Mesendoderm (in vitro differentiated cells): Measurements from ENCODE around the gene BABAM2.

Source experiments
- DNase-seq: peaks from one replicate; pipeline ENCODE4 v3.0.0; 2013
- H2AK5ac ChIP-seq: 2 replicates; pipeline ENCODE4 v1.6.1; 2013; ENCODE audit warnings: low read length, inconsistent platforms
- H2BK120ac ChIP-seq: 2 replicates; pipeline ENCODE4 v1.6.1; 2013; ENCODE audit warnings: low read depth, mild to moderate bottlenecking, low read length, moderate library complexity, mixed read lengths
- H2BK15ac ChIP-seq: replicated peaks from 2 replicates; pipeline ENCODE4 v1.6.1; 2013; ENCODE audit warnings: low read depth, mild to moderate bottlenecking, moderate library complexity
- H2BK5ac ChIP-seq: 2 replicates; pipeline ENCODE4 v1.6.1; 2013; ENCODE audit warnings: low read length, inconsistent platforms
- H3K18ac ChIP-seq: 2 replicates; pipeline ENCODE4 v1.6.1; 2013; ENCODE audit warnings: mild to moderate bottlenecking, low read length, mixed read lengths
- H3K23ac ChIP-seq: one replicate; pipeline ENCODE4 v1.6.1; 2013; ENCODE audit warnings: low read length
- H3K27ac ChIP-seq: 2 replicates; pipeline ENCODE4 v1.5.1; 2013; ENCODE audit warnings: low read depth, mild to moderate bottlenecking, inconsistent platforms, low read length, moderate library complexity
- H3K27me3 ChIP-seq: 2 replicates; pipeline ENCODE4 v1.6.1; 2013; ENCODE audit warnings: low read length, control low read depth, mild to moderate bottlenecking, inconsistent platforms; ENCODE audit not compliant: insufficient read depth, poor library complexity
- H3K36me3 ChIP-seq: 2 replicates; pipeline ENCODE4 v1.6.1; 2013; ENCODE audit warnings: low read length, inconsistent platforms; ENCODE audit not compliant: control insufficient read depth, insufficient read depth
- H3K4ac ChIP-seq: one replicate; pipeline ENCODE4 v1.6.1; 2013; ENCODE audit warnings: low read depth, mild to moderate bottlenecking, low read length, moderate library complexity
- H3K4me1 ChIP-seq: 2 replicates; pipeline ENCODE4 v1.6.1; 2013; ENCODE audit warnings: low read depth, low read length, inconsistent platforms; ENCODE audit not compliant: control insufficient read depth
- H3K4me2 ChIP-seq: 2 replicates; pipeline ENCODE4 v1.6.1; 2013; ENCODE audit warnings: low read length
- H3K4me3 ChIP-seq: 2 replicates; pipeline ENCODE4 v1.5.1; 2013; ENCODE audit warnings: mild to moderate bottlenecking, low read length
- H3K56ac ChIP-seq: one replicate; pipeline ENCODE4 v1.6.1; 2013; ENCODE audit warnings: low read length
- H3K79me1 ChIP-seq: 2 replicates; pipeline ENCODE4 v1.6.1; 2013; ENCODE audit warnings: low read length, inconsistent platforms
- H3K79me2 ChIP-seq: 2 replicates; pipeline ENCODE4 v1.6.1; 2013; ENCODE audit warnings: mild to moderate bottlenecking, low read length; ENCODE audit not compliant: control insufficient read depth, insufficient read depth
- H3K9ac ChIP-seq: 2 replicates; pipeline ENCODE4 v1.6.1; 2013; ENCODE audit warnings: low read length, inconsistent platforms
- H4K5ac ChIP-seq: one replicate; pipeline ENCODE4 v1.6.1; 2013; ENCODE audit warnings: low read length
- H4K8ac ChIP-seq: one replicate; pipeline ENCODE4 v1.6.1; 2013; ENCODE audit warnings: low read depth, mild to moderate bottlenecking, control low read depth, low read length, moderate library complexity
- WGBS: extraction: QIAGEN DNeasy Blood & Tissue Kit; methylation state at CpG from one replicate; pipeline ENCODE4 v1.1.7; 2013; ENCODE audit warnings: low lambda C conversion rate, missing lambda C conversion rate; ENCODE audit not compliant: insufficient coverage; ENCODE audit errors: extremely low coverage; 5-methylcytosine and 5-hydroxymethylcytosine counted together

BABAM2 gene

GRCh38 chr2:27904405-27904665 lies 13.8 kb downstream of the BABAM2 start:
- no peak overlapping the region for H3K27ac ChIP-seq
- no peaks in the 10 kb centered on the region for H3K27me3 ChIP-seq
- H3K23ac ChIP-seq: no peak overlapping the region
- H2BK5ac ChIP-seq: no peak overlapping the region
- no peaks in the 10 kb centered on the region for H3K79me1 ChIP-seq
- no peak overlapping the region for H4K8ac ChIP-seq
- no peak overlapping the region for H2BK120ac ChIP-seq
- H3K4me1 ChIP-seq: no peaks in the 10 kb centered on the region
- H3K9ac ChIP-seq: no peak overlapping the region
- no peaks in the 10 kb centered on the region for H3K36me3 ChIP-seq
- H3K56ac ChIP-seq: no peak overlapping the region
- no peak overlapping the region for H4K5ac ChIP-seq
- no peak overlapping the region for H3K4me2 ChIP-seq
- no peak overlapping the region for H3K4me3 ChIP-seq
- no peaks in the 10 kb centered on the region for H3K79me2 ChIP-seq
- no peak for DNase-seq
- no peak overlapping the region for H2AK5ac ChIP-seq
- no peak overlapping the region for H2BK15ac ChIP-seq
- H3K18ac ChIP-seq: no peak overlapping the region
- no peak overlapping the region for H3K4ac ChIP-seq
- no CpG with 5 or more reads among the region's 1 CpG for WGBS

DNA sequence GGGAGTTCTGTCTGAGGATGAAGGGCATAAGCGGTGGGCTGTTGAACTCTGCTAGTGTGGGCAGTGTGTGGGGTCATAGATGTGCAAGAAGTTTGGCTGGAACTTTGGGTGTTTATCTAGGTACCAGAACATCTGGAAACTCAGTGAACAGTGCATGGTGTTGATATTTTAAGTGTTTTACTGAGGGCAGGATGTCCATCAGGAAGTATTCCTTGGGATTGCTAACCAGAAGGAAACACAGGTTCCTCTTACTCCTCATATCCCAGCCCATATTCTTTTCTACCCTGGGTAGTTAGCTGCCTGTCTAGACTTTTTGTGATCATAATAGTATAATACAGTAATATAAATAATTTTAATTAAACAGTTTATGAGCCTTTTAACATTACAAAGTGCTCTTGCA lies 15.5 kb downstream of the BABAM2 start:
- no CpG with 5 or more reads among the region's 1 CpG for WGBS
- Histone ChIP-seq H4K5ac (no peak overlapping the region), H2AK5ac (no peak overlapping the region), H3K79me1 (no peaks in the 10 kb centered on the region), H2BK15ac (no peak overlapping the region), H3K4me1 (no peaks in the 10 kb centered on the region), H2BK5ac (no peak overlapping the region), H4K8ac (no peak overlapping the region), H3K56ac (no peak overlapping the region), H2BK120ac (no peak overlapping the region), H3K27ac (no peak overlapping the region), H3K23ac (no peak overlapping the region), H3K4me3 (no peak overlapping the region), H3K18ac (no peak overlapping the region), H3K27me3 (no peaks in the 10 kb centered on the region), H3K4ac (no peak overlapping the region), H3K9ac (no peak overlapping the region), H3K36me3 (no peaks in the 10 kb centered on the region), H3K79me2 (no peaks in the 10 kb centered on the region), H3K4me2 (no peak overlapping the region)
- DNase-seq: no peak

DNA sequence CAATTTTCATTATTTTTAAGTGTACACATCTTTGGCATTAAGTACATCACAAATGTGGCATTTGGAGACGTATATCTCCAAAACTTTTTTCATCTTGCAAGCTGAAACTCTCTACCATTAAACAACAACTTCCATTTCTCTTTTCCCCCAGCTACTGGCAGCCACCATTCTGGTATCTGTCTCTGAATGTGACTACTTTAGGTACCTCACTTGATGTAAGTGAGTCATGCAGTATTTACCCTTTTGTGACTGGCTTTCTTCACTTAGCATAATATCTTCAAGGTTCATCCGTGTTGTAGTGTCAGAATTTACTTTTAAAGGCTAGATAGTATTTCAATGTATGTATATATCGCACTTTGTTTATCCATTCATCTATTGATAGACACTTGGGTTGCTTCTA lies 17.0 kb downstream of the BABAM2 start:
- no peaks in the 10 kb centered on the region for H3K79me1 ChIP-seq
- no peak overlapping the region for H4K5ac ChIP-seq
- no peak overlapping the region for H3K23ac ChIP-seq
- H3K4me1 ChIP-seq: no peaks in the 10 kb centered on the region
- H3K36me3 ChIP-seq: no peaks in the 10 kb centered on the region
- H3K4ac ChIP-seq: no peak overlapping the region
- H2BK5ac ChIP-seq: no peak overlapping the region
- no peak overlapping the region for H3K56ac ChIP-seq
- no peak overlapping the region for H3K9ac ChIP-seq
- no CpG with 5 or more reads among the region's 3 CpGs for WGBS
- H3K27me3 ChIP-seq: no peaks in the 10 kb centered on the region
- no peak overlapping the region for H2BK15ac ChIP-seq
- no peak overlapping the region for H3K4me3 ChIP-seq
- H3K79me2 ChIP-seq: no peaks in the 10 kb centered on the region
- no peak overlapping the region for H4K8ac ChIP-seq
- no peak overlapping the region for H3K27ac ChIP-seq
- no peak for DNase-seq
- H3K4me2 ChIP-seq: no peak overlapping the region
- H3K18ac ChIP-seq: no peak overlapping the region
- H2BK120ac ChIP-seq: no peak overlapping the region
- no peak overlapping the region for H2AK5ac ChIP-seq

GRCh38 chr2:27909901-27910300 lies 19.4 kb downstream of the BABAM2 start:
- no peak overlapping the region for H2BK120ac ChIP-seq
- H3K56ac ChIP-seq: no peak overlapping the region
- no peaks in the 10 kb centered on the region for H3K27me3 ChIP-seq
- DNase-seq: no peak
- H4K5ac ChIP-seq: no peak overlapping the region
- no peak overlapping the region for H3K4me2 ChIP-seq
- no peak overlapping the region for H3K18ac ChIP-seq
- no CpG with 5 or more reads among the region's 2 CpGs for WGBS
- H3K79me2 ChIP-seq: no peaks in the 10 kb centered on the region
- no peak overlapping the region for H3K4me3 ChIP-seq
- no peak overlapping the region for H3K9ac ChIP-seq
- no peak overlapping the region for H4K8ac ChIP-seq
- no peak overlapping the region for H3K4ac ChIP-seq
- H3K23ac ChIP-seq: no peak overlapping the region
- H3K27ac ChIP-seq: no peak overlapping the region
- H2AK5ac ChIP-seq: no peak overlapping the region
- H3K4me1 ChIP-seq: no peaks in the 10 kb centered on the region
- no peak overlapping the region for H2BK5ac ChIP-seq
- no peaks in the 10 kb centered on the region for H3K79me1 ChIP-seq
- H2BK15ac ChIP-seq: no peak overlapping the region
- no peaks in the 10 kb centered on the region for H3K36me3 ChIP-seq

GRCh38 chr2:27911458-27912210 lies 21.1 kb downstream of the BABAM2 start:
- Histone ChIP-seq H3K4me3 (no peak overlapping the region), H3K36me3 (no peaks in the 10 kb centered on the region), H2BK5ac (no peak overlapping the region), H3K4me1 (no peaks in the 10 kb centered on the region), H3K9ac (no peak overlapping the region), H4K5ac (no peak overlapping the region), H3K79me2 (no peaks in the 10 kb centered on the region), H2BK15ac (no peak overlapping the region), H3K4me2 (no peak overlapping the region), H3K4ac (no peak overlapping the region), H2AK5ac (no peak overlapping the region), H3K18ac (no peak overlapping the region), H4K8ac (no peak overlapping the region), H2BK120ac (no peak overlapping the region), H3K27me3 (no peaks in the 10 kb centered on the region), H3K79me1 (no peaks in the 10 kb centered on the region), H3K23ac (no peak overlapping the region), H3K56ac (no peak overlapping the region), H3K27ac (no peak overlapping the region)
- no peak for DNase-seq
- no CpG with 5 or more reads among the region's 2 CpGs for WGBS

DNA sequence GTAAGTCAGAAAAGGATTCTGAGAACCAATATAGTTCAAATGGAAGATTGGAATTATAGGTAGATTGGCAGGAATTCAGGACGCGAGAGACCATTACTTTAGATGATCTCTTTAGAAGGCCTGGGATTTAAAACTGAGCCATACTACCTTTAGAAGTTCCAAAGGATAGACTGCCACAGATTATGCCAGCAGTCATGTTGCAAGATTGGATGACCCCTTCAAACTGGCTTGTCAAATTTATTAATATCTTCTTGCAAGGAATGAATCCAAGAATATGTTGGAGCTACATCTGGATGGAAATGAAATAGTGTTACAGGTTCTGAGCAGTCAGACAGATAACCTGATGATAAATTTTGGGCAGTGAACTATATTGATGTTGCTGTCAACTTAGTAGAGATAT lies 22.0 kb downstream of the BABAM2 start:
- WGBS: no CpG with 5 or more reads among the region's 2 CpGs
- H3K4ac ChIP-seq: no peak overlapping the region
- H2BK15ac ChIP-seq: no peak overlapping the region
- DNase-seq: no peak
- H3K27me3 ChIP-seq: no peaks in the 10 kb centered on the region
- H3K27ac ChIP-seq: no peak overlapping the region
- no peak overlapping the region for H3K23ac ChIP-seq
- H3K36me3 ChIP-seq: no peaks in the 10 kb centered on the region
- no peak overlapping the region for H3K4me2 ChIP-seq
- no peaks in the 10 kb centered on the region for H3K79me2 ChIP-seq
- no peak overlapping the region for H4K5ac ChIP-seq
- H4K8ac ChIP-seq: no peak overlapping the region
- no peaks in the 10 kb centered on the region for H3K79me1 ChIP-seq
- H2BK120ac ChIP-seq: no peak overlapping the region
- no peak overlapping the region for H2BK5ac ChIP-seq
- H3K56ac ChIP-seq: no peak overlapping the region
- no peak overlapping the region for H3K9ac ChIP-seq
- no peak overlapping the region for H3K18ac ChIP-seq
- H2AK5ac ChIP-seq: no peak overlapping the region
- no peak overlapping the region for H3K4me3 ChIP-seq
- H3K4me1 ChIP-seq: no peaks in the 10 kb centered on the region
